AG09319 (cell line): ENCODE data around the gene STUB1.

Source experiments
- DNase-seq: peaks from one replicate; pipeline ENCODE4 v3.0.0-alpha.2; 2010; ENCODE audit warnings: low read depth; ENCODE audit errors: extremely low read depth
- CTCF ChIP-seq: IDR thresholded peaks from 2 replicates; pipeline ENCODE4 v1.5.1; 2011; ENCODE audit warnings: low read depth, mild to moderate bottlenecking, inconsistent platforms, low read length, moderate library complexity

The STUB1 gene

GRCh38 chr16:722835-723633 lies 42.8 kb downstream of the STUB1 start:
- TF ChIP-seq CTCF = no peak
- DNase-seq = no peak

- TF ChIP-seq CTCF = no peak
- no peak for DNase-seq
These were observed 43.5 kb downstream of the STUB1 start for GRCh38 chr16:723695-724094.

- no peak for DNase-seq
- TF ChIP-seq CTCF = no peak
These were observed 44.2 kb downstream of the STUB1 start for GRCh38 chr16:724188-725040.

- TF ChIP-seq CTCF = no peak
- DNase-seq = no peak
These were observed 44.8 kb downstream of the STUB1 start for GRCh38 chr16:725041-725376.

GRCh38 chr16:725463-726187 lies 45.4 kb downstream of the STUB1 start:
- no peak for TF ChIP-seq CTCF
- no peak for DNase-seq

- no peak for TF ChIP-seq CTCF
- DNase-seq = no peak
These were observed 45.9 kb downstream of the STUB1 start for GRCh38 chr16:726188-726437.
